B cell (primary cell): ENCODE results near the gene RER1.

Source experiments
- EZH2 ChIP-seq: IDR thresholded peaks from 2 replicates; pipeline ENCODE4 v1.6.1; 2012; ENCODE audit warnings: borderline replicate concordance, low read depth, mild to moderate bottlenecking, moderate library complexity, low read length; ENCODE audit not compliant: insufficient read depth, poor library complexity, severe bottlenecking
- TF ChIP-seq, protein P1 (sequence below): fragments of 200-600 bp; IDR thresholded peaks from one replicate; pipeline ENCODE4 v1.8.0; 2022; ENCODE audit warnings: antibody characterized with exemption, mild to moderate bottlenecking

DNA sequence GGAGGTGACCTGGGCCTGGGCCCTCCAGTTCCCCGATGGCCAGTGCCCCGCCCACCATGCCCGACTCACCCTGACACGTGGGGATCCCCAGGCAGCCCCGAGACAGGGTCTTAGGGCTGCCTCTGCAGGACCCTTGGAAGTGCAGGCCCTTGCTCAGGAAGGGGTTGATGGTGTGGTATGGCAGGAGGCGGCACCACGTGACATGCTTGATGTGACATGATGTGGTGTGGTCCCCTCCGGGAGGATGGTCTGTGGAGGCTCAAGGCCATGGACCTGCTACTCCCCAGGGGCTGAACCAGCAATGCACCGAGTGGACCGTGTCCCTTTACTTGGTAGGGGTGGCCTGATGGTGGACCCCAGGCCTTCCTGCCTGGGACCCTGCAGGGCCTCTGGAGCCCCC, 62.6 kb downstream of the RER1 start:
- TF ChIP-seq EZH2 = no peak
- TF ChIP-seq, protein P1, sequence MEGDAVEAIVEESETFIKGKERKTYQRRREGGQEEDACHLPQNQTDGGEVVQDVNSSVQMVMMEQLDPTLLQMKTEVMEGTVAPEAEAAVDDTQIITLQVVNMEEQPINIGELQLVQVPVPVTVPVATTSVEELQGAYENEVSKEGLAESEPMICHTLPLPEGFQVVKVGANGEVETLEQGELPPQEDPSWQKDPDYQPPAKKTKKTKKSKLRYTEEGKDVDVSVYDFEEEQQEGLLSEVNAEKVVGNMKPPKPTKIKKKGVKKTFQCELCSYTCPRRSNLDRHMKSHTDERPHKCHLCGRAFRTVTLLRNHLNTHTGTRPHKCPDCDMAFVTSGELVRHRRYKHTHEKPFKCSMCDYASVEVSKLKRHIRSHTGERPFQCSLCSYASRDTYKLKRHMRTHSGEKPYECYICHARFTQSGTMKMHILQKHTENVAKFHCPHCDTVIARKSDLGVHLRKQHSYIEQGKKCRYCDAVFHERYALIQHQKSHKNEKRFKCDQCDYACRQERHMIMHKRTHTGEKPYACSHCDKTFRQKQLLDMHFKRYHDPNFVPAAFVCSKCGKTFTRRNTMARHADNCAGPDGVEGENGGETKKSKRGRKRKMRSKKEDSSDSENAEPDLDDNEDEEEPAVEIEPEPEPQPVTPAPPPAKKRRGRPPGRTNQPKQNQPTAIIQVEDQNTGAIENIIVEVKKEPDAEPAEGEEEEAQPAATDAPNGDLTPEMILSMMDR = no peak
